Body of pancreas (tissue), 4 donors: ENCODE results near the gene KLHDC2.
"Not testable (repeated sequence)": the region's sequence is repeated elsewhere in the genome, so short reads cannot be mapped to it uniquely, and the experiment has no call there.

Experiments used
- POLR2A ChIP-seq, 3 donors: fragments of 450-650 bp; IDR thresholded peaks; one replicate each; pipeline ENCODE4 v1.6.1; 2016; ENCODE audit warnings: antibody characterized with exemption in 3 of 3, mild to moderate bottlenecking in 2 of 3
- TF ChIP-seq, protein P1 (sequence below), 7 experiments: fragments of 450-650 bp in 4 of 7; fragments of 200-600 bp in 3 of 7; sonication (generic) in 3 of 7; IDR thresholded peaks; one replicate each; pipeline ENCODE4 v1.5.1; 2016 to 2019; ENCODE audit warnings: antibody characterized with exemption in 7 of 7

DNA sequence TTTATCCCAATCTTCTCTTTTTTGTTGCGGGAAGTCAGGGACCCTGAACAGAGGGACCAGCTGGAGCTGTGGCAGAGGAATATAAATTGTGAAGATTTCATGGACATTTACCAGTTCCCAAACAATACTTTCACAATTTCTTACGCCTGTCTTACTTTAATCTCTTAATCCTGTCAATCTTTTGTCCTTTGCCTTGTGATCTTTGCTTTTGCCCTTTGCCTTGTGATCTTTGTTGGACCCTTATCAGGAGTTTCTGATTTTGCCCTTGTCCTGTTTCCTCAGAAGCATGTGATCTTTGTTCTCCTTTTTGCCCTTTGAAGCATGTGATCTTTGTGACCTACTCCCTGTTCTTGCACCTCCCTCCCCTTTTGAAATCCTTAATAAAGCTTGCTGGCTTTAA lies 48.2 kb downstream of the KLHDC2 start:
- TF ChIP-seq, protein P1, sequence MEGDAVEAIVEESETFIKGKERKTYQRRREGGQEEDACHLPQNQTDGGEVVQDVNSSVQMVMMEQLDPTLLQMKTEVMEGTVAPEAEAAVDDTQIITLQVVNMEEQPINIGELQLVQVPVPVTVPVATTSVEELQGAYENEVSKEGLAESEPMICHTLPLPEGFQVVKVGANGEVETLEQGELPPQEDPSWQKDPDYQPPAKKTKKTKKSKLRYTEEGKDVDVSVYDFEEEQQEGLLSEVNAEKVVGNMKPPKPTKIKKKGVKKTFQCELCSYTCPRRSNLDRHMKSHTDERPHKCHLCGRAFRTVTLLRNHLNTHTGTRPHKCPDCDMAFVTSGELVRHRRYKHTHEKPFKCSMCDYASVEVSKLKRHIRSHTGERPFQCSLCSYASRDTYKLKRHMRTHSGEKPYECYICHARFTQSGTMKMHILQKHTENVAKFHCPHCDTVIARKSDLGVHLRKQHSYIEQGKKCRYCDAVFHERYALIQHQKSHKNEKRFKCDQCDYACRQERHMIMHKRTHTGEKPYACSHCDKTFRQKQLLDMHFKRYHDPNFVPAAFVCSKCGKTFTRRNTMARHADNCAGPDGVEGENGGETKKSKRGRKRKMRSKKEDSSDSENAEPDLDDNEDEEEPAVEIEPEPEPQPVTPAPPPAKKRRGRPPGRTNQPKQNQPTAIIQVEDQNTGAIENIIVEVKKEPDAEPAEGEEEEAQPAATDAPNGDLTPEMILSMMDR (IDR thresholded peaks at IDR 0.05): not testable (repeated sequence)
- not testable (repeated sequence) for TF ChIP-seq POLR2A (IDR thresholded peaks at IDR 0.05)
